RWPE2 (cell line): ENCODE results near the gene RGL4.

Source experiments
- ATAC-seq: fragments of 200-7000 bp; cut with Tn5 transposase; 3 replicates; pipeline ENCODE4 v1.9.1; 2021; ENCODE audit warnings: low read depth
- DNase-seq: peaks from one replicate; pipeline ENCODE4 v3.0.0-alpha.2; 2020; ENCODE audit warnings: low spot score
- H3K27ac ChIP-seq: fragments of 450-650 bp; 2 replicates; pipeline ENCODE4 v1.5.1; 2017; ENCODE audit warnings: mild to moderate bottlenecking; ENCODE audit not compliant: poor library complexity, severe bottlenecking
- H3K27me3 ChIP-seq: fragments of 250-450 bp; sonication (Bioruptor Pico); 2 replicates; pipeline ENCODE4 v1.5.1; 2021; ENCODE audit warnings: mild to moderate bottlenecking, moderate library complexity; ENCODE audit not compliant: insufficient read depth, poor library complexity, severe bottlenecking
- H3K36me3 ChIP-seq: fragments of 250-450 bp; sonication (Bioruptor Pico); 2 replicates; pipeline ENCODE4 v1.5.1; 2020; ENCODE audit warnings: low read depth, mild to moderate bottlenecking, moderate library complexity
- H3K4me1 ChIP-seq: fragments of 250-450 bp; sonication (Bioruptor Pico); 2 replicates; pipeline ENCODE4 v1.5.1; 2021; ENCODE audit warnings: mild to moderate bottlenecking, moderate library complexity; ENCODE audit not compliant: insufficient read depth, poor library complexity, severe bottlenecking
- H3K4me3 ChIP-seq: fragments of 250-450 bp; sonication (Bioruptor Pico); 2 replicates; pipeline ENCODE4 v1.5.1; 2021; ENCODE audit warnings: mild to moderate bottlenecking, moderate library complexity; ENCODE audit not compliant: severe bottlenecking
- H3K9me3 ChIP-seq: fragments of 250-450 bp; sonication (Bioruptor Pico); 2 replicates; pipeline ENCODE4 v1.5.1; 2021; ENCODE audit warnings: mild to moderate bottlenecking, moderate library complexity; ENCODE audit not compliant: severe bottlenecking
- TF ChIP-seq, protein P1 (sequence below): fragments of 450-650 bp; IDR thresholded peaks from one replicate; pipeline ENCODE4 v1.5.1; 2017; ENCODE audit warnings: mild to moderate bottlenecking, moderate library complexity; ENCODE audit not compliant: poor library complexity, severe bottlenecking

RGL4 gene

DNA sequence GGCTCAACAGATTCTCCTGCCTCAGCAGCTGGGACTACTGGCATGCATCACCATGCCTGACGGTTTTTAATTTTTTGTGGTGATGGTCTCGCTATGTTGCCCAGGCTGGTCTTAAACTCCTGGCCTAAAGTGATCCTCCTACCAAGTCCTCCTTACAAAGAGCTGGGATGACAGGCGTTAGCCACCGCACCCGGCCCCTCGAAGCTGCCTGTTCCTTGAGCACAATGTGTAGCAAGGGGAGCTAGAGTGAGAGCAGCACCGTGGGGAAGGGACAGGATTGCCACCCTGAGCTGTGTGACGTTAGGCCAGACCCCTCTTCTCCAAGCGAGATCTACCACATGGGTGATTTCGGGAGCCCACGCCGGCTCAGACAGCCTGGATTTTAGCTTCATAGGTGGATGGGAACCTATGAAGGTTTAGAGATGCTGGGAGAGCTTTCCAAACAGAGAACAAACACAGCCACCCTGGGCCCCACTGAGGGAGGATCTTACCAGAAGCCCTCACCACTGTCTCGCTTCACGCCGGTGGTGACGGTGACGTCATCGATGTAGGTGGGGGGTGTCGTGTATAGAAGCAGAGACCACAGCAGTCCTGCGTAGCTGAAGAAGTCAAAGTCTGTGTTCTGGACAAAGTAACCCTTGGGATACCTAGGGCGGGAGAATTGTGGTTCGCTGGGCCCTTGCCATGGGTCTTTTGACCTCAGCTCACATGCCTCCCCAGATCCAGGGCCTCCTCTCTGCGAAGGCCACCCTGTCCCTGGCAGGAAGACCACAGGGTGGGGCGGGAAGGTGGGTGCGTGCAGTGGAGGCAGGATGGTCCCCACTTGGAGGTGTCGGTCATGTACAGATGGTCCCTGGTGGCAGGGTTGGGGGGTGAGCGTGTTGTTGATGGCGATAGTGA is 23.1 kb downstream of the RGL4 start:
- Histone ChIP-seq H3K27me3 (no peaks in the 10 kb centered on the region), H3K4me1 (no peaks in the 10 kb centered on the region), H3K36me3 (peaks cover 57% of the 10 kb centered on the region), H3K27ac (no peak overlapping the region), H3K9me3 (no peaks in the 10 kb centered on the region), H3K4me3 (no peak overlapping the region)
- TF ChIP-seq, protein P1, sequence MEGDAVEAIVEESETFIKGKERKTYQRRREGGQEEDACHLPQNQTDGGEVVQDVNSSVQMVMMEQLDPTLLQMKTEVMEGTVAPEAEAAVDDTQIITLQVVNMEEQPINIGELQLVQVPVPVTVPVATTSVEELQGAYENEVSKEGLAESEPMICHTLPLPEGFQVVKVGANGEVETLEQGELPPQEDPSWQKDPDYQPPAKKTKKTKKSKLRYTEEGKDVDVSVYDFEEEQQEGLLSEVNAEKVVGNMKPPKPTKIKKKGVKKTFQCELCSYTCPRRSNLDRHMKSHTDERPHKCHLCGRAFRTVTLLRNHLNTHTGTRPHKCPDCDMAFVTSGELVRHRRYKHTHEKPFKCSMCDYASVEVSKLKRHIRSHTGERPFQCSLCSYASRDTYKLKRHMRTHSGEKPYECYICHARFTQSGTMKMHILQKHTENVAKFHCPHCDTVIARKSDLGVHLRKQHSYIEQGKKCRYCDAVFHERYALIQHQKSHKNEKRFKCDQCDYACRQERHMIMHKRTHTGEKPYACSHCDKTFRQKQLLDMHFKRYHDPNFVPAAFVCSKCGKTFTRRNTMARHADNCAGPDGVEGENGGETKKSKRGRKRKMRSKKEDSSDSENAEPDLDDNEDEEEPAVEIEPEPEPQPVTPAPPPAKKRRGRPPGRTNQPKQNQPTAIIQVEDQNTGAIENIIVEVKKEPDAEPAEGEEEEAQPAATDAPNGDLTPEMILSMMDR = no peak
- no peak for DNase-seq
- no peak for ATAC-seq

DNA sequence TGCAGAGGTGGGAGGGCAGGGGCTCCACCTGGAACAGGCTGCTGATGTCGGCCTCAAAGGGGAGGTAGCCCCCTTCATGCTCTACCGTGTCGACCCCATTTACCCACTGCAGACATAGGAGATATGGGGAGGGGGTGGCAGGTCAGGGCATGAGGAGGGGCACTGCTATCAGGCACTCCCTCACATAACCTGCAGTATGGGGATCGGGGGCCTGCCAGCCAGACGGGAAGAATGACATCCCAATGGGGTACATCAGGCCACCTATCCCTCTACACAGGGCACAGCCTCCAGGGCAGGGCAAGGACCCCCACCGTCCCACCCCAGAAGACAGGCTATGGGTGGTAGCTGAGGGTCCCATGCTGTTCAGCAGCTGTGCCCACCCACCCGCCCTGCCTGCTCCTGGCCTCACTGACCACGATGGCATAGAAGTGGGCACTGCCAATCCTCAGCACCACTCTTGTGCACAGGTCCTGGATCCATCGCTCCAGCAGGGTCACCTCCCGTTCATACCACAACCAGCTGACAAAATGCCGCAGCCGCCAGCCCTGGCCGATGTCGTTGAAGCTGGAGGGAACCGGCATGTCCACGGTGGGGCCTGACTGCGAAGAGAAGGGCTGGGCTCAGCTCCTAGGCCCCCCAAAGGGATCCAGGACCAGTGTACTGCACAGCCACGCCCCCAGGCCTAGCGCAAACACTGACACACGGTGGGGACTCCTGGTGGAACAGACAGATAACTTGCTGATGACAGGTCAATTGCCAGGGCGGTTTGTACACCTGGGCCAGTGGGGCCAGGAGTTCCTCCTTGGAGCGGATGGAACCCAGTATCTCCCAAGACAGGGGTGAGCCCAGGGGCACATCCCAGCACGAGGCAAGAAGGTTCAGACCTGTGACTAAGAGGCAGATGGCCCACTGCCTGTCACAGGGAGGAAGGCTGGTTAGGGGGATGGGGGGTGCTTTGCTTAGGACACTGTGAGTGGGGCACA is 24.1 kb downstream of the RGL4 start:
- H3K27me3 ChIP-seq = no peaks in the 10 kb centered on the region
- TF ChIP-seq, protein P1 = no peak
- peaks cover 47% of the 10 kb centered on the region for H3K36me3 ChIP-seq
- peak; percentile 31 for DNase-seq
- H3K4me1 ChIP-seq = no peaks in the 10 kb centered on the region
- H3K9me3 ChIP-seq = no peaks in the 10 kb centered on the region
- H3K4me3 ChIP-seq = no peak overlapping the region
- ATAC-seq = no peak
- no peak overlapping the region for H3K27ac ChIP-seq

DNA sequence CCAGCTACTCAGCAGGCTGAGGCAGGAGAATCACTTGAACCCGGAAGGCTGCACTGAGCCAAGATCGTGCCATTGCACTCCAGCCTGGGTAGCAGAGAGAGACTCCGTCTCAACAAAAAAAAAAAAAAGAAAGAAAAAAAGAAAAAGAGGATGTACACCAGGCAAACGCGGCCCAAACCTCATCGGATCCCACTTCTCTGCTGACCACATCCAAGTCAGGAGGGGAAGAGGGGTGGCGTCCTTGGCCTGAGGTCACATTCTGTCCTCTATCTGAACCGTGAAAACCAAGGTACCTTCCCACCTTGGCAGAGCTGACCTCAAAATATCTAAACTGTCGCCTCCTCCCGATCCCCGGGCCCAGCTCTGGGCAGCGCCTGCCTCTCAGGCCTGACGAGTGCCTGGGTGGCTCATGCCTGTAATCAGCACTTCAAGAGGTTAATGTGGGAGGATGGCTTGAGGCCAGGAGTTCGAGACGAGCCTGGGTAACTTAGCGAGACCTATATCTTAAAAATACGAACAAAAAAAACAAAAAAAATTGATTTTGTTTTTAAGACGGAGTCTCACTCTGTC is 25.1 kb downstream of the RGL4 start:
- no peaks in the 10 kb centered on the region for H3K27me3 ChIP-seq
- H3K4me1 ChIP-seq = no peaks in the 10 kb centered on the region
- no peaks in the 10 kb centered on the region for H3K9me3 ChIP-seq
- peaks cover 38% of the 10 kb centered on the region for H3K36me3 ChIP-seq
- no peak overlapping the region for H3K27ac ChIP-seq
- peak overlapping the region; percentile 84 for H3K4me3 ChIP-seq
- TF ChIP-seq, protein P1 = no peak
- ATAC-seq = no peak
- no peak for DNase-seq

DNA sequence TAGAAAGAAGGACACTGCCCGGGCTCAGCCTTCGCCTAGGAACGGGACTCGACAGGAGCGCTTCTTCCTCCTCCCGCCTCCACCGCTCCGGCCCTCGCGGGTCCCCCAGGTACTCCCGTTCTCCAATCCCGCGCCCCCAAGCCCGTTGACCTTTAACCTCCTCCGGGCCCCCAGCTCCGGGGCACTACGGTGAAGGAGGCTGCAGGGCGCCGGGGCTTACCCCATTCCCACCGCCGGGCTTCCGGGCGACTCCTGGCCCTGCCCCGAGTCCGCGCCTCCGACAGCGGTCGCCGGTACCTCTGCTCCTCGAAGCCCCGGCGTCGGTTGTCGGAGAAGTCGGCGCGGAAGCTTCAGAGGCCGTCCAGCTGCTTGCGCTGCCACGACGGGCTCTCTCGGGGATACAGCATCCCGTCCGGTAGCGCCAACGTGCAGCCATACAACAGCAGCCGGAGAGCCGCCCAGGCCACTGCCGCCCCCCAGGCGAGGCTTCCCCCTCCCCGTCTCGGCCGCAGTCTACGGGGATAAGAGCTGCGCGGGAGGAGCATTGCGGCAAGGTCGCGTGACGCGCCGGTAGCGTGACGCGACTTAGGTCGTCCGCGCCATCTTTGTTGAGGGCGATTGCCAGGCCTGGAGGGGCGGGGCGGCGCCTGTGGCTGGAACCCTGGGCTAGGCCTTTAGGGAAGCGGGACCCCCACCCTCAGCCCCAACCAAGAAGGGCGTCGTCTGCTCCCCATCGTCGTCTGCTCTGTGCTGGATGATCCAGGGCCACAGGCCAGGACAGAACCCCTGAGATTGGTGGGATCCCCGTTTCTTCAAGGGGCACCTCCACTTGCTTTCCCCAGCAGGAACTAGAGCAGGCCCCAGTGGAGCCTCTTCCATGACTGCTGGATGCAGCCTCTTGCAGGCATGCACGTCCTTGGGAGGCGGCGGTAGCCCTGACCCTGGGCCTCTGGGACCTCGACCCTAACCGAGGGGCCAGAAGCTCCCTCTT is 26.3 kb downstream of the RGL4 start:
- ATAC-seq = peak; percentile 94
- Histone ChIP-seq H3K4me3 (peak overlapping the region; percentile 84), H3K36me3 (peaks cover 26% of the 10 kb centered on the region), H3K27me3 (no peaks in the 10 kb centered on the region), H3K4me1 (no peaks in the 10 kb centered on the region), H3K27ac (peak overlapping the region; percentile 15), H3K9me3 (no peaks in the 10 kb centered on the region)
- TF ChIP-seq, protein P1 = no peak
- no peak for DNase-seq
